SKM-1 treated with dmso at 0.1 percent for 144 hours (cell line): ENCODE measurements around the gene ZNF343.
"Not testable (repeated sequence)": the region's sequence is repeated elsewhere in the genome, so short reads cannot be mapped to it uniquely, and the experiment has no call there.

Experiments
- DNase-seq: peaks from one replicate; lab custom pipeline; 2025; ENCODE audit not compliant: unreplicated experiment; lab: John Stamatoyannopoulos, UW

ZNF343 gene

GRCh38 chr20:2521369-2522305 lies 12.9 kb upstream of the ZNF343 start:
- peak; percentile 4 for DNase-seq

- no peak for DNase-seq
These were observed 11.9 kb upstream of the ZNF343 start for GRCh38 chr20:2520617-2521016.

GRCh38 chr20:2519115-2519809 lies 10.5 kb upstream of the ZNF343 start:
- DNase-seq = no peak

- DNase-seq = no peak
These were observed 9.8 kb upstream of the ZNF343 start for GRCh38 chr20:2518558-2518957.

GRCh38 chr20:2518096-2518495 lies 9.4 kb upstream of the ZNF343 start:
- no peak for DNase-seq

GRCh38 chr20:2516399-2516798 lies 7.7 kb upstream of the ZNF343 start:
- no peak for DNase-seq

- DNase-seq = no peak
These were observed 6.5 kb upstream of the ZNF343 start for GRCh38 chr20:2515203-2515602.

- DNase-seq = no peak
These were observed 1.1 kb upstream of the ZNF343 start for GRCh38 chr20:2509794-2510193.

GRCh38 chr20:2509468-2509781 lies 710 bp upstream of the ZNF343 start:
- no peak for DNase-seq

GRCh38 chr20:2507875-2508630 lies 662 bp downstream of the ZNF343 start:
- DNase-seq = no peak

- no peak for DNase-seq
These were observed 1.3 kb downstream of the ZNF343 start for GRCh38 chr20:2507464-2507863.

- DNase-seq = not testable (repeated sequence)
These were observed 2.3 kb downstream of the ZNF343 start for GRCh38 chr20:2506426-2506825.

- not testable (repeated sequence) for DNase-seq
These were observed 3.9 kb downstream of the ZNF343 start for GRCh38 chr20:2504803-2505202.

- not testable (repeated sequence) for DNase-seq
These were observed 5.8 kb downstream of the ZNF343 start for GRCh38 chr20:2502808-2503384.

- no peak for DNase-seq
These were observed 23.1 kb downstream of the ZNF343 start for GRCh38 chr20:2485661-2486060.

- no peak for DNase-seq
These were observed 23.6 kb downstream of the ZNF343 start for GRCh38 chr20:2485080-2485479.

GRCh38 chr20:2483504-2483903 lies 25.2 kb downstream of the ZNF343 start:
- no peak for DNase-seq

- DNase-seq = no peak
These were observed 28.3 kb downstream of the ZNF343 start for GRCh38 chr20:2480381-2480780.

- DNase-seq = no peak
These were observed 31.7 kb downstream of the ZNF343 start for GRCh38 chr20:2476742-2477615.
